GM10266 (cell line): ENCODE measurements around the gene SPTBN5.

ENCODE experiments used
- DNase-seq: peaks from one replicate; pipeline ENCODE4 v3.0.0; 2012; ENCODE audit errors: extremely low spot score
- TF ChIP-seq, protein P1 (sequence below): IDR thresholded peaks from 2 replicates; pipeline ENCODE4 v1.5.1; 2012; ENCODE audit warnings: mild to moderate bottlenecking, low read depth; ENCODE audit not compliant: control insufficient read depth, insufficient read depth; ENCODE audit errors: missing control alignments

Gene SPTBN5

GRCh38 chr15:41858756-41859155, 35.1 kb downstream of the SPTBN5 start:
- TF ChIP-seq, protein P1, sequence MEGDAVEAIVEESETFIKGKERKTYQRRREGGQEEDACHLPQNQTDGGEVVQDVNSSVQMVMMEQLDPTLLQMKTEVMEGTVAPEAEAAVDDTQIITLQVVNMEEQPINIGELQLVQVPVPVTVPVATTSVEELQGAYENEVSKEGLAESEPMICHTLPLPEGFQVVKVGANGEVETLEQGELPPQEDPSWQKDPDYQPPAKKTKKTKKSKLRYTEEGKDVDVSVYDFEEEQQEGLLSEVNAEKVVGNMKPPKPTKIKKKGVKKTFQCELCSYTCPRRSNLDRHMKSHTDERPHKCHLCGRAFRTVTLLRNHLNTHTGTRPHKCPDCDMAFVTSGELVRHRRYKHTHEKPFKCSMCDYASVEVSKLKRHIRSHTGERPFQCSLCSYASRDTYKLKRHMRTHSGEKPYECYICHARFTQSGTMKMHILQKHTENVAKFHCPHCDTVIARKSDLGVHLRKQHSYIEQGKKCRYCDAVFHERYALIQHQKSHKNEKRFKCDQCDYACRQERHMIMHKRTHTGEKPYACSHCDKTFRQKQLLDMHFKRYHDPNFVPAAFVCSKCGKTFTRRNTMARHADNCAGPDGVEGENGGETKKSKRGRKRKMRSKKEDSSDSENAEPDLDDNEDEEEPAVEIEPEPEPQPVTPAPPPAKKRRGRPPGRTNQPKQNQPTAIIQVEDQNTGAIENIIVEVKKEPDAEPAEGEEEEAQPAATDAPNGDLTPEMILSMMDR, result no peak
- no peak for DNase-seq

DNA sequence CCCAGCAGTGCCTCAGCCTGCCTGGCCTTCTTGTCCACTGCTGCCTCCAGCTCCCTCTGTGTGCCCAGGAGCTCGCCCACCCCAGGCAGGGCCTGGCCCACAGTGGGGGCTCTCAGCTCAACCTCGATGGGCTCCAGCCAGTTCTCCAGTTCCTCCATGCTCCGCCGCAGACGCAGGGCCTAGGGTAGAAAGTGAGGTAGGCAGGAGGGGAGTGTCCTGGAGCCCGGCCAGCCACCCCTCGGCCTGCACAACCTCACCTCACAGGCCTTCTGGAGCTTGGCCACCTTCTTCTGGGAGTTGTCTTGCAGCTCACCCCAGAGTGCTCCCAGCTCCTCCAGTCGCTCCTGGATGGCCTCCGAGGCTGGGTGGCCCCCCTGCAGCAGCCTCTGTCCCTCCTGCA, 36.5 kb downstream of the SPTBN5 start:
- TF ChIP-seq, protein P1, result no peak
- DNase-seq, result no peak

DNA sequence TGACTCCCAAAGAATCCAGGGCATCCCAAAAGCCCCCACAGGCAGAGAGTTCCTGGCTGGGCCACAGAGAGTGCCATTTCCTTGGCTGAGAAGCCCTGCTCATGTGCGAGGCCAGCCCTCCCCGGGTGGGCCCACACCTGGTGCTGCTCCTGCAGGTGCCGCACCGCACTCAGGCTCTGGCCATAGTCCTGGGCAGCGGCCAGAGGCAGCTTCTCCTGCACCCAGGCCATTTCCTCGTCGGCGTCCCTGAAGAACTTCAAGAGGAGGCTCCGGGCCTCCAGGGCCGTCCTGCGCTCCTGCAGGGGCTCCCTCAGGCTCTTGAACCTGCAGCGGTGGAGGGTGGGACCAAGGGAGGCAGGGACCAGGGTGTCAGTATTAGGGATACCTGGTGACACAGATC, 37.1 kb downstream of the SPTBN5 start:
- TF ChIP-seq, protein P1, result no peak

GRCh38 chr15:41856262-41856661, 37.6 kb downstream of the SPTBN5 start:
- DNase-seq, result no peak
- TF ChIP-seq, protein P1, result no peak

More for the DNA sequence above, 37.1 kb downstream of the SPTBN5 start:
- no peak for DNase-seq

DNA sequence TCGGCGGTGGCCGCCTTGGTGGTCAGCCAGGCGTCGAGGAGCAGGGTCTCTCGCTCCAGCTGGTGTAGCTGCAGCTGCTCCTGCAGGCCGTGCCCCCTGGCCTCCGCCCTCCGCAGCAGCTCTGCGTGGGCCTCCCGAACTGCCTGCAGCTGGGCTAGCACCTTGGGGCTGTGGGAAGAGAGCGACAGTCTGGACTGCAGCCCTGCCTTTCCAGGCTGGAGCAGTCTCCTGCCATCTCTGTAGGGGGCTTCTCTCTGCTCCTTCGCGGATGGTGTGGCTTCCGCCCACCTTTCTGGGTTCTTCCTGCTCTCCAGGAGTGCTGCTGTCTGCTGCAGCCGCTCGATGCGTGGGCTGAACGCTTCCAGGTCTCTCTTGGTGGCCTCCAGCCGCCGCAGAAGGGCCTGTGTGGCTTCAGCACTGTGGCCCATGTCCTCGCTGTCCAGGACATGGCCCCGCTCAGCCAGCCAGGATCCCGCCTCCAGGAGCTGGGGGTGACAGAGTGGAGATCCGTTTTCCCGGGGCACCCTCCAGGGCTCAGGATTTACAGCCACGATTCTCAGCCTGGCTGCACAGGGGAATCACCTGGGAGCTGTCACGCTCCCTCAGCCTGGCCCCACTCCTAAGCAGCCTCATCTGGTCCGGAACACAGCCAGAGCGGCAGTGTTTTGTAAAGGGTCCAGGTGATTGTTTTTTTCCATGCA, 38.4 kb downstream of the SPTBN5 start:
- TF ChIP-seq, protein P1, result no peak
- no peak for DNase-seq

DNA sequence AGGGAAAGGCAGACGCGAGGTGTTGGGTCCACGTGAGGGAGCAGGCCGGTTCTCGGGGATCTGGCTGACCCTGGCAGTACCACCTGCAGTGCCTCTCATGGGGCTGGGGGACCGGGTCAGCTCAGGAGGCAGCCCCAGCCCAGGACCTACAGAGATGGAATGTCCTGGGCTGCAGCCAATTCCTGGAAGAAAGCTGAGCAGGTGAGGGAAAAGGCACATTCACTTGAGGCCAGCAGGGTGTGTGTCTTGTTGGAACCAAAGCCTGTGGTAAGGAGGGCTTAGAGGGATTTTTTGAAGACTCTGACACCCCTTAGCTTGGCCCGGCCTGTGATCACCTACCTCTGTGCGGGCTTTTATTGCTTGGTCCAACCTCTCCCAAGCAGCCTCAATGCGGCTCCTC, 39.4 kb downstream of the SPTBN5 start:
- no peak for DNase-seq

GRCh38 chr15:41853831-41854230, 40.0 kb downstream of the SPTBN5 start:
- TF ChIP-seq, protein P1, result no peak
- no peak for DNase-seq

More for the DNA sequence above, 39.4 kb downstream of the SPTBN5 start:
- TF ChIP-seq, protein P1, result no peak
